Endothelial cell of umbilical vein (primary cell): ENCODE results near the gene LRRC8C. TPM values are rescaled to one million over a fixed set of nuclear protein-coding genes. Genes with fewer than 3 reads are reported as not detected.

ENCODE experiments used
- BruUV-seq: library from RNA; stranded (reverse); fragments of 400-500 nt; replicated peaks from 2 replicates; lab custom pipeline; 2021; lab: Mats Ljungman, UMichigan
- CTCF ChIA-PET: fragments of 300-600, 350-600 bp; sonication (Branson Sonifier 250); formaldehyde crosslinking; loops from one replicate; lab custom pipeline; 2021; ENCODE audit warnings: antibody characterized with exemption, inconsistent platforms; lab: Charles Lee
- POLR2A ChIA-PET: fragments of 300-600, 350-600 bp; sonication (Branson Sonifier 250); formaldehyde crosslinking; loops from one replicate; lab custom pipeline; 2021; ENCODE audit warnings: antibody characterized with exemption, inconsistent platforms; lab: Charles Lee
- DNase-seq: peaks from one replicate; pipeline ENCODE4 v3.0.0-alpha.2; 2011; ENCODE audit warnings: low read depth, low spot score
- FAIRE-seq: peaks from 2 replicates; lab custom pipeline; 2011; peaks lifted over from hg19 to GRCh38; lab: Jason Lieb, UNC
- H2AFZ ChIP-seq: 2 replicates; pipeline ENCODE4 v1.6.0; 2012; ENCODE audit warnings: low read depth, low read length, control low read depth, inconsistent platforms
- H3K27ac ChIP-seq: 2 replicates; pipeline ENCODE4 v1.5.1; 2011; ENCODE audit warnings: low read depth, mild to moderate bottlenecking, control low read depth, low read length, moderate library complexity; ENCODE audit not compliant: insufficient read depth
- H3K27me3 ChIP-seq, 2 experiments: 2 replicates each; pipeline versions ENCODE4 v1.6.0 to v1.6.1; 2011; ENCODE audit warnings: low read length in 2 of 2, mixed read lengths in 1 of 2; ENCODE audit not compliant: control insufficient read depth in 2 of 2, insufficient read depth in 2 of 2
- H3K36me3 ChIP-seq, 2 experiments: 2 replicates in 1 of 2; 3 replicates in 1 of 2; pipeline ENCODE4 v1.5.1; 2011; ENCODE audit warnings: low read length in 2 of 2, mild to moderate bottlenecking in 1 of 2, moderate library complexity in 1 of 2; ENCODE audit not compliant: control insufficient read depth in 2 of 2, insufficient read depth in 2 of 2; ENCODE audit errors: extremely low read depth in 1 of 2
- H3K4me1 ChIP-seq: 3 replicates; pipeline ENCODE4 v1.5.1; 2011; ENCODE audit warnings: mild to moderate bottlenecking, low read length; ENCODE audit not compliant: control insufficient read depth, insufficient read depth; ENCODE audit errors: extremely low read depth
- H3K4me2 ChIP-seq: 2 replicates; pipeline ENCODE4 v1.6.1; 2011; ENCODE audit warnings: low read length, control low read depth, mixed read lengths; ENCODE audit not compliant: insufficient read depth
- H3K4me3 ChIP-seq, 3 experiments: fragments of 200-600 bp in 1 of 3; sonication (generic), shearing (Covaris generic) in 1 of 3; replicated peaks in 1 of 3; 2 replicates each; pipeline ENCODE4 v1.5.1; 2011 to 2016; ENCODE audit warnings: control low read depth in 3 of 3, low read length in 3 of 3, mild to moderate bottlenecking in 2 of 3, inconsistent platforms in 1 of 3, low read depth in 1 of 3, moderate library complexity in 1 of 3; ENCODE audit not compliant: insufficient read depth in 1 of 3
- H3K79me2 ChIP-seq: 2 replicates; pipeline ENCODE4 v1.6.0; 2012; ENCODE audit warnings: low read length, inconsistent platforms; ENCODE audit not compliant: control insufficient read depth, insufficient read depth
- H3K9ac ChIP-seq: replicated peaks from 2 replicates; pipeline ENCODE3; 2011; ENCODE audit warnings: low read length, control low read depth; ENCODE audit not compliant: insufficient read depth; ENCODE audit errors: extremely low read depth
- H3K9me1 ChIP-seq: replicated peaks from 3 replicates; pipeline ENCODE4 v1.6.0; 2011; ENCODE audit warnings: mild to moderate bottlenecking, low read length; ENCODE audit not compliant: control insufficient read depth, insufficient read depth; ENCODE audit errors: extremely low read depth
- H3K9me3 ChIP-seq: replicated peaks from 2 replicates; pipeline ENCODE4 v1.5.1; 2012; ENCODE audit warnings: low read length, inconsistent platforms; ENCODE audit not compliant: control insufficient read depth, insufficient read depth
- H4K20me1 ChIP-seq: replicated peaks from 2 replicates; pipeline ENCODE3; 2011; ENCODE audit warnings: mild to moderate bottlenecking, low read length; ENCODE audit not compliant: control insufficient read depth, insufficient read depth; ENCODE audit errors: extremely low read depth
- EZH2 ChIP-seq: IDR thresholded peaks from 2 replicates; pipeline ENCODE4 v1.6.1; 2012; ENCODE audit warnings: borderline replicate concordance, low read depth, mild to moderate bottlenecking, moderate library complexity, low read length, inconsistent platforms; ENCODE audit not compliant: severe bottlenecking
- FOS ChIP-seq: IDR thresholded peaks from 2 replicates; pipeline ENCODE4 v1.6.1; 2011; ENCODE audit warnings: mild to moderate bottlenecking, low read length, moderate library complexity, borderline replicate concordance; ENCODE audit not compliant: insufficient read depth
- GATA2 ChIP-seq: IDR thresholded peaks from 2 replicates; pipeline ENCODE4 v1.7.0; 2011; ENCODE audit warnings: low read depth, mild to moderate bottlenecking, moderate library complexity, mixed read lengths, low read length; ENCODE audit not compliant: insufficient read length, insufficient read depth
- JUN ChIP-seq: IDR thresholded peaks from 2 replicates; pipeline ENCODE4 v1.6.1; 2011; ENCODE audit warnings: borderline replicate concordance, low read depth; ENCODE audit not compliant: insufficient read length, insufficient read depth
- MYC ChIP-seq: IDR thresholded peaks from one replicate; pipeline ENCODE4 v1.6.1; 2011; ENCODE audit warnings: mild to moderate bottlenecking, low read depth, low read length
- POLR2A ChIP-seq: IDR thresholded peaks from 2 replicates; pipeline ENCODE4 v1.6.1; 2012; ENCODE audit warnings: low read depth, mild to moderate bottlenecking, control low read depth, low read length
- POLR2AphosphoS5 ChIP-seq: IDR thresholded peaks from 2 replicates; pipeline ENCODE4 v1.6.1; 2012; ENCODE audit warnings: low read depth, mild to moderate bottlenecking, control low read depth, low read length, moderate library complexity; ENCODE audit not compliant: insufficient read depth
- dilution Hi-C: fragments of 300-500 bp; cut with MboI; formaldehyde crosslinking; loops from one replicate; pipeline ENCODE4 v1.15.0; 2019; ENCODE audit warnings: low sequenced_read_pairs; ENCODE audit not compliant: extremely low pct_ligation_motif_present
- intact Hi-C: fragments of 100-400 bp; cut with micrococcal nuclease; formaldehyde crosslinking; loops from one replicate; pipeline ENCODE4 v1.10.0; 2022
- polyA plus RNA-seq, 4 experiments: library from polyadenylated mRNA; depleted of rRNA in 3 of 4; stranded (reverse) in 3 of 4; unstranded in 1 of 4; fragments of >200 nt; gene quantifications; 2 replicates each; pipeline versions ENCODE4 v1.2.1 to v1.2.3, GENCODE V29; 2011 to 2012; ENCODE audit warnings: missing spikeins in 1 of 4
- total RNA-seq: library from RNA; stranded (reverse); gene quantifications from 2 replicates; pipeline ENCODE4 v1.2.3, GENCODE V29; 2021
- TF ChIP-seq, protein P1 (sequence below): IDR thresholded peaks from 2 replicates; pipeline ENCODE4 v1.6.1; 2011; ENCODE audit not compliant: insufficient read depth, insufficient read length
- TF ChIP-seq, protein P2 (sequence below), 2 donors: IDR thresholded peaks; 1 replicate in 1 of 2; 2 replicates in 1 of 2; pipeline ENCODE4 v1.5.1; 2011; ENCODE audit warnings: low read length in 2 of 2, mild to moderate bottlenecking in 2 of 2, moderate library complexity in 2 of 2, control low read depth in 1 of 2, inconsistent platforms in 1 of 2, low read depth in 1 of 2; ENCODE audit not compliant: insufficient read depth in 1 of 2; ENCODE audit errors: extremely low read depth in 1 of 2

LRRC8C gene
- total and polyA plus RNA-seq, 2 donors (not counting 3 experiments of a cell fraction or from before 2014, with no cell fraction given) = 33.6 to 51.5 TPM

DNA sequence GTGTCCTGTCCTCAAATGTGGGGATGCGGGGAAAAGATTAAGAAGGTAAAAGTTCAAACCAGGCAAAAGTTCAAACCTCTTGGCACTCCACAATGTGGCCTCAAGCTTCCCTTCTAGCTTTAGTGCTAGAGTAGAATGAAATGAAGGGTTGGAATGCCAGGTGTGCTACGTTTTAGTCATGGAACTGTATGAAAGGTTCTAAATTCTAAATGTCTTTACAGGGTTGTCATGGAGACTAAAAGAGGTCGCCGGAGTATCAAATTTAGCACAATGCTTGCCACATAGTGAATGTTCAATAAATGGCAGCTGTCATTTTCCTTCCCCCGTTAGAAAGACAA lies 130.7 kb downstream of the LRRC8C start:
- Histone ChIP-seq H3K9me1 (no peaks in the 10 kb centered on the region), H3K79me2 (no peaks in the 10 kb centered on the region), H3K9ac (peak overlapping the region; percentile 39), H3K4me1 (peaks cover 40% of the 10 kb centered on the region), H3K4me3 (peak overlapping the region in 2 of 3 experiments; percentile 33 to 34), H3K4me2 (peak overlapping the region; percentile 56), H3K9me3 (no peaks in the 10 kb centered on the region), H3K27me3 (no peaks in the 10 kb centered on the region), H2AFZ (peak overlapping the region; percentile 87), H3K36me3 (no peaks in the 10 kb centered on the region), H4K20me1 (no peaks in the 10 kb centered on the region), H3K27ac (peak overlapping the region; percentile 52)
- dilution Hi-C loops = no loop called here
- TF ChIP-seq GATA2 (no peak), POLR2A (no peak), EZH2 (no peak), MYC (no peak), JUN (no peak), POLR2AphosphoS5 (no peak), FOS (no peak)
- TF ChIP-seq, protein P1, sequence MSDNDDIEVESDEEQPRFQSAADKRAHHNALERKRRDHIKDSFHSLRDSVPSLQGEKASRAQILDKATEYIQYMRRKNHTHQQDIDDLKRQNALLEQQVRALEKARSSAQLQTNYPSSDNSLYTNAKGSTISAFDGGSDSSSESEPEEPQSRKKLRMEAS = no peak
- TF ChIP-seq, protein P2, sequence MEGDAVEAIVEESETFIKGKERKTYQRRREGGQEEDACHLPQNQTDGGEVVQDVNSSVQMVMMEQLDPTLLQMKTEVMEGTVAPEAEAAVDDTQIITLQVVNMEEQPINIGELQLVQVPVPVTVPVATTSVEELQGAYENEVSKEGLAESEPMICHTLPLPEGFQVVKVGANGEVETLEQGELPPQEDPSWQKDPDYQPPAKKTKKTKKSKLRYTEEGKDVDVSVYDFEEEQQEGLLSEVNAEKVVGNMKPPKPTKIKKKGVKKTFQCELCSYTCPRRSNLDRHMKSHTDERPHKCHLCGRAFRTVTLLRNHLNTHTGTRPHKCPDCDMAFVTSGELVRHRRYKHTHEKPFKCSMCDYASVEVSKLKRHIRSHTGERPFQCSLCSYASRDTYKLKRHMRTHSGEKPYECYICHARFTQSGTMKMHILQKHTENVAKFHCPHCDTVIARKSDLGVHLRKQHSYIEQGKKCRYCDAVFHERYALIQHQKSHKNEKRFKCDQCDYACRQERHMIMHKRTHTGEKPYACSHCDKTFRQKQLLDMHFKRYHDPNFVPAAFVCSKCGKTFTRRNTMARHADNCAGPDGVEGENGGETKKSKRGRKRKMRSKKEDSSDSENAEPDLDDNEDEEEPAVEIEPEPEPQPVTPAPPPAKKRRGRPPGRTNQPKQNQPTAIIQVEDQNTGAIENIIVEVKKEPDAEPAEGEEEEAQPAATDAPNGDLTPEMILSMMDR (IDR thresholded peaks at IDR 0.05; ENCODE audit: extremely low read depth in 1 of 2, insufficient read depth in 1 of 2, low read depth in 1 of 2, low read length in 2 of 2) = no peak
- ChIA-PET CTCF (interaction anchor here (0.7 to 6.0 kb wide), 53 partner anchors 8 to 418 kb away, joined by 3 to 230 read pairs (median 6); partner anchors contain the start of gene LRRC8C), POLR2A (interaction anchor here (0.6 to 3.3 kb wide), 4 partner anchors 128 to 231 kb away, joined by 3 to 16 read pairs (median 6); partner anchors contain the start of genes LRRC8C and ZNF326)
- FAIRE-seq (no peak), DNase-seq (no peak)
- intact Hi-C loops = loop anchor here (1.0 to 2.0 kb wide), 5 partner anchors 130 to 280 kb away; partner anchors contain the start of genes LRRC8B and LRRC8C
- BruUV-seq = no TSS peak
